GM19467 (cell line): ENCODE measurements around the gene PTPRE.

Experiments used
- ATAC-seq: cut with Tn5 transposase; IDR thresholded peaks from one replicate; pipeline ENCODE4 v1.9.1; 2021; ENCODE audit warnings: mild to moderate bottlenecking, moderate library complexity; ENCODE audit not compliant: unreplicated experiment

The PTPRE gene

GRCh38 chr10:127949831-127950230 is 42.9 kb downstream of the PTPRE start:
- ATAC-seq: no peak

- no peak for ATAC-seq
These were observed 45.1 kb downstream of the PTPRE start for GRCh38 chr10:127951861-127952574.

GRCh38 chr10:127952575-127952869 is 45.6 kb downstream of the PTPRE start:
- no peak for ATAC-seq

- ATAC-seq: no peak
These were observed 46.0 kb downstream of the PTPRE start for GRCh38 chr10:127952918-127953317.

GRCh38 chr10:127953876-127954275 is 47.0 kb downstream of the PTPRE start:
- no peak for ATAC-seq

- no peak for ATAC-seq
These were observed 52.5 kb downstream of the PTPRE start for GRCh38 chr10:127959428-127959827.

- no peak for ATAC-seq
These were observed 54.2 kb downstream of the PTPRE start for GRCh38 chr10:127961071-127961470.

- no peak for ATAC-seq
These were observed 55.3 kb downstream of the PTPRE start for GRCh38 chr10:127962205-127962604.

- ATAC-seq: no peak
These were observed 56.2 kb downstream of the PTPRE start for GRCh38 chr10:127963136-127963535.

GRCh38 chr10:127964621-127965020 is 57.7 kb downstream of the PTPRE start:
- ATAC-seq: no peak

GRCh38 chr10:127966875-127967274 is 60.0 kb downstream of the PTPRE start:
- ATAC-seq: no peak

GRCh38 chr10:127968027-127968441 is 61.1 kb downstream of the PTPRE start:
- no peak for ATAC-seq

- ATAC-seq: no peak
These were observed 61.8 kb downstream of the PTPRE start for GRCh38 chr10:127968659-127969058.

GRCh38 chr10:127971101-127971946 is 64.4 kb downstream of the PTPRE start:
- no peak for ATAC-seq

- no peak for ATAC-seq
These were observed 65.2 kb downstream of the PTPRE start for GRCh38 chr10:127971963-127972615.

GRCh38 chr10:127972751-127973357 is 66.0 kb downstream of the PTPRE start:
- ATAC-seq: no peak

GRCh38 chr10:127973791-127974311 is 66.9 kb downstream of the PTPRE start:
- ATAC-seq: no peak

GRCh38 chr10:127974911-127975310 is 68.0 kb downstream of the PTPRE start:
- no peak for ATAC-seq

- ATAC-seq: no peak
These were observed 69.4 kb downstream of the PTPRE start for GRCh38 chr10:127976286-127976685.

GRCh38 chr10:127976701-127977356 is 69.9 kb downstream of the PTPRE start:
- no peak for ATAC-seq
